Astrocyte (in vitro differentiated cells and primary cell): ENCODE results near the gene R3HCC1L. TPM values are rescaled to one million over a fixed set of nuclear protein-coding genes. Genes with fewer than 3 reads are reported as not detected.

ENCODE experiments used
- DNase-seq: peaks from one replicate; pipeline ENCODE4 v3.0.0-alpha.2; 2010; ENCODE audit warnings: low read depth
- FAIRE-seq: peaks from 2 replicates; lab custom pipeline; 2011; peaks lifted over from hg19 to GRCh38; lab: Jason Lieb, UNC
- H2AFZ ChIP-seq: 2 replicates; pipeline ENCODE4 v1.6.0; 2012; ENCODE audit warnings: low read depth, low read length, inconsistent platforms
- H3K27ac ChIP-seq: 2 replicates; pipeline ENCODE4 v1.5.1; 2011; ENCODE audit warnings: low read depth, low read length, inconsistent platforms
- H3K27me3 ChIP-seq: 2 replicates; pipeline ENCODE4 v1.6.0; 2011; ENCODE audit warnings: low read length, inconsistent platforms; ENCODE audit not compliant: insufficient read depth
- H3K36me3 ChIP-seq: 2 replicates; pipeline ENCODE4 v1.5.1; 2011; ENCODE audit warnings: low read length, inconsistent platforms; ENCODE audit not compliant: insufficient read depth
- H3K4me1 ChIP-seq: 2 replicates; pipeline ENCODE4 v1.5.1; 2011; ENCODE audit warnings: low read length, inconsistent platforms; ENCODE audit not compliant: insufficient read depth
- H3K4me2 ChIP-seq: 2 replicates; pipeline ENCODE4 v1.6.0; 2012; ENCODE audit warnings: low read length, inconsistent platforms
- H3K4me3 ChIP-seq: 2 replicates; pipeline ENCODE4 v1.5.1; 2011; ENCODE audit warnings: low read depth, mild to moderate bottlenecking, low read length, inconsistent platforms; ENCODE audit not compliant: insufficient read depth
- H3K79me2 ChIP-seq: 2 replicates; pipeline ENCODE4 v1.6.0; 2012; ENCODE audit warnings: mild to moderate bottlenecking, low read length, inconsistent platforms; ENCODE audit not compliant: insufficient read depth
- H3K9ac ChIP-seq: 2 replicates; pipeline ENCODE4 v1.6.0; 2012; ENCODE audit warnings: mild to moderate bottlenecking, low read length, inconsistent platforms
- H3K9me3 ChIP-seq: 2 replicates; pipeline ENCODE4 v1.5.1; 2012; ENCODE audit warnings: low read depth, mild to moderate bottlenecking, low read length, inconsistent platforms; ENCODE audit not compliant: insufficient read depth
- H4K20me1 ChIP-seq: 2 replicates; pipeline ENCODE4 v1.6.0; 2012; ENCODE audit warnings: low read length, inconsistent platforms; ENCODE audit not compliant: insufficient read depth
- H3K27ac Mint-ChIP-seq: one replicate; pipeline ENCODE4 v1.8.0; 2021; ENCODE audit warnings: mild to moderate bottlenecking, mixed read lengths; ENCODE audit not compliant: unreplicated experiment
- H3K27me3 Mint-ChIP-seq: one replicate; pipeline ENCODE4 v1.8.0; 2021; ENCODE audit warnings: low read depth, mixed read lengths; ENCODE audit not compliant: unreplicated experiment
- H3K36me3 Mint-ChIP-seq: one replicate; pipeline ENCODE4 v1.8.0; 2021; ENCODE audit warnings: low read depth, mixed read lengths; ENCODE audit not compliant: unreplicated experiment
- H3K4me1 Mint-ChIP-seq: one replicate; pipeline ENCODE4 v1.8.0; 2021; ENCODE audit warnings: low read depth, mixed read lengths; ENCODE audit not compliant: unreplicated experiment
- H3K4me3 Mint-ChIP-seq: one replicate; pipeline ENCODE4 v1.8.0; 2021; ENCODE audit warnings: mild to moderate bottlenecking, moderate library complexity, mixed read lengths; ENCODE audit not compliant: unreplicated experiment
- H3K9me3 Mint-ChIP-seq: one replicate; pipeline ENCODE4 v1.8.0; 2021; ENCODE audit warnings: mild to moderate bottlenecking, mixed read lengths; ENCODE audit not compliant: unreplicated experiment
- CTCF ChIP-seq: IDR thresholded peaks from 2 replicates; pipeline ENCODE4 v1.5.1; 2011; ENCODE audit warnings: low read depth, mild to moderate bottlenecking, inconsistent platforms, low read length, moderate library complexity; ENCODE audit not compliant: insufficient read depth
- EZH2 ChIP-seq: IDR thresholded peaks from 2 replicates; pipeline ENCODE4 v1.6.1; 2012; ENCODE audit warnings: mild to moderate bottlenecking, low read length, inconsistent platforms; ENCODE audit not compliant: insufficient read depth
- total RNA-seq: library from RNA; stranded (reverse); gene quantifications from 2 replicates; pipeline ENCODE4 v1.2.1, GENCODE V29; 2021

Gene R3HCC1L
- total RNA-seq, 1 donor from 2014 or later = 19.9 TPM

DNA sequence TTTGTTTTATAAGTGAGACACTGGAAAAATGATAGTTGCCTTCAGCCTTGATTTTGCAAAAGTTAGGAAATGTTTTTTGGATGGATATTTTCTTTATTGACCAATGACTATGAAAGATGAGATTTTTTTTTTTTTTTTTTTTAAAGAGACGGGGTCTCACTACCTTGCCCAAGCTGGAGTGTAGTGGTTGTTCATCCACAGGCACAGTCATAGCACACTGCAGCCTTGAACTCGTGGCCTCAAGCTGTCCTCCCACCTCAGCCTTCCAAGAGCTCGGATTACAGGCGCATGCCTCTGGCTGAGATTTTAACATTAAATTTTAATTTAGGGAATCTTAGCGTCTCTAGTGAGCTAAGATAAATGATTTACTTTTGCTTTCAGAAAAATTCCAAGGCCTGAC lies 67.3 kb downstream of the R3HCC1L start:
- H3K9me3 Mint-ChIP-seq = no peaks in the 10 kb centered on the region
- no peaks in the 10 kb centered on the region for H3K9me3 ChIP-seq
- no peak overlapping the region for H3K4me2 ChIP-seq
- DNase-seq (no peak), FAIRE-seq (no peak)
- no peak overlapping the region for H3K4me3 Mint-ChIP-seq
- no peak overlapping the region for H2AFZ ChIP-seq
- H3K27ac Mint-ChIP-seq = no peak overlapping the region
- H3K9ac ChIP-seq = no peak overlapping the region
- no peaks in the 10 kb centered on the region for H3K4me1 ChIP-seq
- H3K4me3 ChIP-seq = no peak overlapping the region
- H3K79me2 ChIP-seq = peaks cover 3% of the 10 kb centered on the region
- H4K20me1 ChIP-seq = peaks cover 13% of the 10 kb centered on the region
- H3K36me3 ChIP-seq = no peaks in the 10 kb centered on the region
- H3K36me3 Mint-ChIP-seq = no peaks in the 10 kb centered on the region
- H3K27ac ChIP-seq = no peak overlapping the region
- no peaks in the 10 kb centered on the region for H3K27me3 ChIP-seq
- no peaks in the 10 kb centered on the region for H3K4me1 Mint-ChIP-seq
- H3K27me3 Mint-ChIP-seq = no peaks in the 10 kb centered on the region
- TF ChIP-seq CTCF (no peak), EZH2 (no peak)

GRCh38 chr10:98202378-98202777 lies 67.9 kb downstream of the R3HCC1L start:
- no peaks in the 10 kb centered on the region for H3K36me3 Mint-ChIP-seq
- TF ChIP-seq EZH2 (no peak), CTCF (no peak)
- no peaks in the 10 kb centered on the region for H3K9me3 ChIP-seq
- H3K27ac Mint-ChIP-seq = no peak overlapping the region
- H3K27ac ChIP-seq = no peak overlapping the region
- H3K9ac ChIP-seq = no peak overlapping the region
- H3K27me3 Mint-ChIP-seq = no peaks in the 10 kb centered on the region
- no peak overlapping the region for H3K4me3 Mint-ChIP-seq
- H3K79me2 ChIP-seq = peaks cover 3% of the 10 kb centered on the region
- H3K4me1 Mint-ChIP-seq = no peaks in the 10 kb centered on the region
- DNase-seq (no peak), FAIRE-seq (no peak)
- peaks cover 7% of the 10 kb centered on the region for H4K20me1 ChIP-seq
- H3K4me1 ChIP-seq = no peaks in the 10 kb centered on the region
- H3K4me2 ChIP-seq = no peak overlapping the region
- no peaks in the 10 kb centered on the region for H3K36me3 ChIP-seq
- H3K27me3 ChIP-seq = no peaks in the 10 kb centered on the region
- H3K9me3 Mint-ChIP-seq = no peaks in the 10 kb centered on the region
- no peak overlapping the region for H2AFZ ChIP-seq
- H3K4me3 ChIP-seq = no peak overlapping the region

DNA sequence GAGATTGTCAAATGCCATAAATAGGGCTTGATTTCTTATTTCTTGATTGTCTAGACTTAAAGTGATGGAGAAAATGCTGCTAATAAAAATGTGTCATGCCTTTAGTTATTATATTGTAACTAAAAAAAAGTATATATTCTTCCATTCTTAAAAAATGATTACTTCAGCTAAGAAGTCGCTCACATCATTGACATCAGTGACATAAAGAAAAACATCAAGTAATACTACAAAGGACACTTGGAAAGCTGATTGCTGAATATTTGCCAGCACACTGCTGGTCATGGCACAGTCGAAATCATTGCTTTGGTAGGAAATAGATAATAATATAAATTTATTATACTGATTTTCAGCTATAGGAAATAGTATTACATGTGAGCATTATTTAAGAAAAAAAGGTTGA lies 70.9 kb downstream of the R3HCC1L start:
- FAIRE-seq (no peak), DNase-seq (no peak)
- no peaks in the 10 kb centered on the region for H3K9me3 Mint-ChIP-seq
- H3K4me3 ChIP-seq = no peak overlapping the region
- peaks cover 3% of the 10 kb centered on the region for H3K36me3 Mint-ChIP-seq
- no peaks in the 10 kb centered on the region for H3K4me1 ChIP-seq
- H3K9me3 ChIP-seq = no peaks in the 10 kb centered on the region
- H3K4me3 Mint-ChIP-seq = no peak overlapping the region
- no peaks in the 10 kb centered on the region for H3K27me3 ChIP-seq
- no peak for TF ChIP-seq CTCF
- no peak for TF ChIP-seq EZH2
- H2AFZ ChIP-seq = no peak overlapping the region
- H3K9ac ChIP-seq = no peak overlapping the region
- H3K27ac ChIP-seq = no peak overlapping the region
- no peak overlapping the region for H3K4me2 ChIP-seq
- H4K20me1 ChIP-seq = peaks cover 5% of the 10 kb centered on the region
- H3K79me2 ChIP-seq = no peaks in the 10 kb centered on the region
- H3K27me3 Mint-ChIP-seq = no peaks in the 10 kb centered on the region
- peaks cover 9% of the 10 kb centered on the region for H3K36me3 ChIP-seq
- H3K27ac Mint-ChIP-seq = no peak overlapping the region
- peaks cover 7% of the 10 kb centered on the region for H3K4me1 Mint-ChIP-seq
